Measurements from ENCODE around the gene DYNC1H1. TPM values are rescaled to one million over a fixed set of nuclear protein-coding genes. Genes with fewer than 3 reads are reported as not detected.

The DYNC1H1 gene
- 577 TPM for total RNA-seq

DNA sequence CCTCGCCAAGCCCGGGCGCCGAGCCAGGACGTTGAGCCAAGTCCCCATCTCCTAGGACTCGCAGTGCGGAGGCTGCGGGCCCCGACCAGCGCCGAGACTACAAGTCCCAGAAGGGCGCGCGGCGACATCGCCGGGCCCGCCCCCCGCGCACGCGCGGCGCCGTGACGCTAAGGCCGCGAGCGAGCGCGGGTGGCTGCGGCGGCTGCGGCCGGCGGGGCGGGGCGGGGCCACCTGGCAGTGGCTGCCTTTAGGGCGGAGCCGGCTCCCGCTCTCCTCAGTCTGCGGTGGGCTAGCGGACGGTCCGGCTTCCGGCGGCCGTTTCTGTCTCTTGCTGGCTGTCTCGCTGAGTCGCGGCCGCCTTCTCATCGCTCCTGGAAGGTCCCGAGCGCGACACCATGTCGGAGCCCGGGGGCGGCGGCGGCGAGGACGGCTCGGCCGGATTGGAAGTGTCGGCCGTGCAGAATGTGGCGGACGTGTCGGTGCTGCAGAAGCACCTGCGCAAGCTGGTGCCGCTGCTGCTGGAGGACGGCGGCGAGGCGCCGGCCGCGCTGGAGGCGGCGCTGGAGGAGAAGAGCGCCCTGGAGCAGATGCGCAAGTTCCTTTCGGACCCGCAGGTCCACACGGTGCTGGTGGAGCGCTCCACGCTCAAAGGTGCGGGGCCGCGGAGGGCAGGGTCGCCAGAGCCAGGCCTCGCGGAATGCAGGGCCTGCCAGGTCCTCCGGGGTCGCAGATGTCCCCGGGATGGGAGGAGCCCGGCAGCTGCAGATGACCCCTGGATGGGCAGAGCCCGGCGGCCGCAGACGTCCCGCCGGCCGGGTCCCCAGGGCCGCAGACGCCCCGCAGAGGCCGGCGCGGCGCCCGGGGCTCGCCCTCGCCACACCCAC lies at the start of gene DYNC1H1:
TSS of gene DYNC1H1 (plus strand) at position 277 of the 884 bp plus-strand sequence. CDS start at position 396, 119 bp downstream.
- no peak for TF ChIP-seq CTCF (IDR thresholded peaks at IDR 0.05)
- Histone ChIP-seq H3K27me3 (no peaks in the 10 kb centered on the region), H3K4me1 (peaks cover 2 to 6% of the 10 kb centered on the region in 2 donors), H3K36me3 (peaks cover 0 to 9% of the 10 kb centered on the region in 2 donors), H3K27ac (peak within 1 kb of the TSS; percentile 93 to 95), H3K4me3 (peak within 1 kb of the TSS; percentile 100), H3K9me3 (no peaks in the 10 kb centered on the region)
- DNase-seq (ENCODE audit: low spot score in 2 of 2), result peak; percentile 77 to 96
- intact Hi-C loops (cut with DNase I), result loop anchor here (1.0 to 10.0 kb wide), 10 partner anchors 8 to 1587 kb away; partner anchors contain the start of genes EIF5, HSP90AA1, PPP2R5C and WDR20

- Histone ChIP-seq H3K4me3 (no peak overlapping the region), H3K27me3 (no peaks in the 10 kb centered on the region), H3K36me3 (peaks cover 34% of the 10 kb centered on the region in 2 donors), H3K9me3 (no peaks in the 10 kb centered on the region), H3K4me1 (no peaks in the 10 kb centered on the region), H3K27ac (no peak overlapping the region)
- TF ChIP-seq CTCF (IDR thresholded peaks at IDR 0.05), result no peak
- intact Hi-C loops (cut with DNase I), result no loop called here
- DNase-seq (ENCODE audit: low spot score in 2 of 2), result no peak
These were observed 48.2 kb upstream of the DYNC1H1 start for GRCh38 chr14:101915871-101916815.

- TF ChIP-seq CTCF (IDR thresholded peaks at IDR 0.05), result no peak
- H3K4me3 ChIP-seq, result no peak overlapping the region
- no peak for DNase-seq (ENCODE audit: low spot score in 2 of 2)
- intact Hi-C loops (cut with DNase I), result no loop called here
- H3K27me3 ChIP-seq, result no peaks in the 10 kb centered on the region
- H3K4me1 ChIP-seq, result no peaks in the 10 kb centered on the region
- peaks cover 32 to 35% of the 10 kb centered on the region in 2 donors for H3K36me3 ChIP-seq
- no peaks in the 10 kb centered on the region for H3K9me3 ChIP-seq
- H3K27ac ChIP-seq, result no peak overlapping the region
These were observed 47.5 kb upstream of the DYNC1H1 start for GRCh38 chr14:101916816-101917412.

GRCh38 chr14:101917413-101918017 lies 46.9 kb upstream of the DYNC1H1 start:
- Histone ChIP-seq H3K9me3 (no peaks in the 10 kb centered on the region), H3K27me3 (no peaks in the 10 kb centered on the region), H3K4me1 (no peaks in the 10 kb centered on the region), H3K27ac (no peak overlapping the region), H3K4me3 (no peak overlapping the region), H3K36me3 (peaks cover 30 to 36% of the 10 kb centered on the region in 2 donors)
- intact Hi-C loops (cut with DNase I), result no loop called here
- DNase-seq (ENCODE audit: low spot score in 2 of 2), result no peak
- no peak for TF ChIP-seq CTCF (IDR thresholded peaks at IDR 0.05)
